ENCODE results near the gene ECPAS.
"Not testable (repeated sequence)": the region's sequence is repeated elsewhere in the genome, so short reads cannot be mapped to it uniquely, and the experiment has no call there.

The ECPAS gene

DNA sequence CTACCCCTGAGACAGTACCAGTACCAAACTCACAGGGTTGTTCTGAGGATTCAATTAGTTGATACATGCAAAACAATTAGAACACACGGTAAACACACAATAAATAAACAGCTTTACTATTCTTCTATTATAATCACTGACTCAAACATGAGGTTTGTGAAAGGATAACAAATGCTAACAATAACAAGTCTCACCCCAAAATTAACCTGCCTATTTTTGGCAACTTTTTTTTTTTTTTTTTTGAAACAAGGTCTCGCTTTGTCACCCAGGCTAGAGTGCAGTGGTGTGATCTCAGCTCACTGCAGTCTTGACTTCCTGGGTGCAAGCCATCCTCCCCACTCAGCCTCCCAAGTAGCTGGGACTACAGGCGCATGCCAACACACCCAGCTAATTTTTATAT lies 6.5 kb downstream of the ECPAS start:
- no peak for DNase-seq (ENCODE audit: low read depth in 2 of 2)

DNA sequence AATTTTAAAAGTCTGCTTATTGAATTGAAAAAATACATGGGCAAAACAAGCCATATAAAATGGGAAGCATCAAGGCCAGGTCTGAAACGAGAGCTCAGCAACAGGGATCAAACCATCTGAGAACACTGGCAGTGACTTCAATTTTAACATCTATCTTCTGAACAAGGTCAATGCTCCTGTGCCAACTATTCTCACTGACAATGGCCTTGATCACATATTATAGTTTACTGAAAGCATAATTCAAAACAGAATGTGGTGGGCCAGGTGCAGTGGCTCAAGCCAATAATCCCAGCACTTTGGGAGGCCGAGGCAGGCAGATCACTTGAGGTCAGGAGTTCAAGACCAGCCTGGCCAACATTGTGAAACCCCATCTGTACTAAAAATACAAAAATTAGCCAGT lies 9.0 kb downstream of the ECPAS start:
- no peak for DNase-seq (ENCODE audit: low read depth in 2 of 2)

DNA sequence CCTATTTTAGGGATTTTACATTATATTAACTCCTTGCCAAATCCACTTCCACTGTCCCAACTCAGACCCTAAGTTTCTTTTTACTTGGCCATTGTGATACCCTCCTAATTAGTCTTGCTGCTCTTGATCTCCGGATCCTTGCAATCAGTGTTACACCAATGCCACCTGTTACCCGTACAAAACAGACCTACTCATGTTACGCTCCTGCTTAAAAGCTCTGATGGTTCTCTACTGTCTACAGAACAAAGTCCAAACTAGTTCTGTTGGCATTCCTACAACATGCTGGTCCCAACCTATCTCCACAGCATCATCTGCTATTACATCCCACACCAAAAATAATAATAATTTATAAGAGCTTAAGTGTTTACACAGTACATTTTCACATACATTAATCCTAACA lies 9.8 kb downstream of the ECPAS start:
- no peak for DNase-seq (ENCODE audit: low read depth in 2 of 2)

DNA sequence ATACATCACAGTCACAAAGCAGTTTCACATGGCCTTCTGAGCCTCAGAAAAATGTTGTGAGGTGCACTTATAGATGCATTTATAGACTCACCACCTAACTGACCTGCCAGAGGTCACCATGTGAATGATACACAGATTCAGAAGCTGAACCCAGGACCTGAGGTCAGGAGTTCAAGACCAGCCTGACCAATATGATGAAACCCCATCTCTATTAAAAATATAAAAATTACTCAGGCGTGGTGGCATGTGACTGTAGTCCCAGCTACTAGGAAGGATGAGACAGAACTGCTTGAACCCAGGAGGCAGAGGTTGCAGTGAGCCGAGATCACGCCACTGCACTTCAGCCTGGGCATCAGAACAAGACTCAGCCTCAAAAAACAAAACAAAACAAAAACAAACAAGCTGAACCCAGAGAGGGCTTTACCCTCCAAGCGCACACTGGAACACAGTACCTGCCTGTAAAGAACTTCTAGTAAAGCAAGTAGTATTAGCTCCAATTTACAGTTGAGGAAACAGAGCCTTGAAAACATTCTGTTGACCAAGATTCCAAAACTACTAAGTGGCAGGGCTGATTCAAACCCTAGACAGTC lies 16.3 kb downstream of the ECPAS start:
- DNase-seq (ENCODE audit: low read depth in 2 of 2) = no peak

DNA sequence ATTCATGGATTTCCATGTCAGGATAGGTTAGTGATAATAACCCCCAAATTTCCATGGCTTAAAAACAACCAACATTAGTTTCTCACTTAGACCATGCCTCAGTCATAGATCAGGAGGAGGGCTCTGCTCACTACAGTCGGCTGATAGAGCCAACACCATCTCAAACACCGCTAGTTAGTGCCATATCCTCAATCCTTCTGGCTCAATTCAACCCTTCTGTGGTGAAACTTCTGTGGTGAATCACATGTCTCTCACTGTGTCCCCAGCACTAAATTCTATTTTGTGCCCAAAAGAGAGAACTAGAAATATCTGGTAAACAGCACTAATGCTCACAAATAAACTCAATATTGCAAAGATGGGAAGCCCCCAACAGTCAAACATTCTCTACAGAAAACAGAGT lies 21.1 kb downstream of the ECPAS start:
- DNase-seq (ENCODE audit: low read depth in 2 of 2) = no peak

DNA sequence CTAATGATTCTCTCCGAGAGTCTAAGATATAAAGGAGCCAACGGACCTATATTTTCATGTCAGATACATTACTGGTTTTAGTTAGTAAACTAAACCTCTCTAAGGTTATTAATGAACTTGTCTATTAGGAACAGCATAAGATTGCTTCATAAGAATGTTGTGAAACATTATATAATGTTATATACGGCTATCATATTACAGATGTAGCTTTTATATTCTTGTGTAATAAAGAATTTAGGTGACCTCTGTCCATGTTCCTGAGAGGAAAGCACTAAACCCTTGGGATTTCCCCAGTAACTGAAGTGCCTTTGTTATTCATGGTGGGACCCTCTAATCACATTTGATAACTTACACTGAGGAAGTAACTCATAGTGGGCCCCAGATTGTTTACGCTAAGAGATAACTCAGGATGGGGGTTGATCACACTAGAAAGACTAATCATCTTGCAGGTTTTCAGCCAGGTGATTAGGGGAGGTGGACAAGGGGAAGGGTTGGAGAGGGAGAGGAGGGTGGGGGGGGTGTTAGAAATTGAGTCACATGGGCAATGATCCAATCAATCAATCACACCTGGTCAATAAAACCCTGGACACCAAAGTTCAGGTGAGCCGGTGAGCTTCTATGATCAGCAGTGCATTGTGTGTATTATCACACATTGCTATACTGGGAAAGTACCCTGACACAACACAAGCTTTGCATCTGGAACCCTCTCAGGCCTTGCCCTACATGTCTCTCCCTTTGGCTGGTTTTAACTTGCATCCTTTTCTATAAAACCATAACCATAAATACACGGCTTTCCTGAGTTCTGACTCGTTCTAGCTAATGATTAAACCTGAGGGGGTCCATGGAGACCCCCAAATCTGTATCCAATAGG lies 25.8 kb downstream of the ECPAS start:
- DNase-seq (ENCODE audit: low read depth in 2 of 2) = no peak

DNA sequence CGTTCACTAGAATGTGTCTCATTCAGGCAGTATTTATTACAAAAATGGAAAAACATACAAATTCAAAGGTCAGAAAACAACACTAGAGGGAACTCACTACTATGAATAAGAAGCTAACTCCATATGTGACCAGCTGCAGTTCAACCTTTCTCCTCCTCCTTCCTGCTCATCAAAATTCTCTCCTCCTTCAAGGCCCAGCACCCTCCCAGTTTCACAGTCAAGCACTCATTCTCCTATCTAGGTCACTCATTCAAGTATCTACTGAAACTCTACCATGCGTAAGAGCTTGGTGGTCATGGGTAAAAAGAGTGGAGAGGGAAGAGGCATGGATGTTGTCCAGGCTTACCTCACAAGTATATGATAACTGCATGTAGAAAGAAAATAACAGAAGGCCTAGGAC lies 27.7 kb downstream of the ECPAS start:
- DNase-seq (ENCODE audit: low read depth in 2 of 2) = no peak

DNA sequence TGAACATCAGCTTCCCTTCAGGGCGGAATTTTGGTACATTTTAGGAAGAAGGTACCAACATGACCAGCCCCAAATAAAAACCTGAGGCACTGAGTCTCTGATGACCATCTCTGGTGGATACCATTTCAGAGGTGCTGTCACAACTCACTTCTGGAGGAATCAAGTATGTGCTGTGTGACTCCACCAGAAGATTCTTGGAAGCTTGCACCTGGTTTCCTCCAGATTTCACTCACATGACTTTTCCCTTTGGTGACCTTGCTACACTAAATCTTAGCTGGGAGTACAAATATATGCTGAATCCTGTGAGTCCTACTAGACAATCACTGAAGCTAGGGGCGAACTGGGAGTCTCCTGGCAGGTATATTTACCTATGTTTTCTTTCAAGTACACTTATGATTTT lies 28.5 kb downstream of the ECPAS start:
- no peak for DNase-seq (ENCODE audit: low read depth in 2 of 2)

DNA sequence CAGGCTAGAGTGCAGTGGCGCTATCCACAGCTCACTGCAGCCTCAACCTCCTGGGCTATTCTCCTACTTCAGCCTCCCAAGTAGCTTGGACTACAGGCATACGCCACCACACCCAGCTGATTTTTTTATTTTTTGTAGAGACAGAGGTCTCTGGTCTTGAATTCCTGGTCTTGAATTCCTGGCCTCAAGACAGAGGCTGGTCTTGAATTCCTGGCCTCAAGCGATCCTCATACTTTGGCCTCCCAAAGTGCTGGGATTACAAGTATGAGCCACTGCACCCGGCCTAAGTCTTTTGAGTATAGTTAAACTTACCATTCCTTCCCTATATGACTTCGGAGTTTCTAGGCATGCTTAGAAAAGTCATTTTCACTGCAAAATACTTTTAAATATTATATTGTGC lies 29.4 kb downstream of the ECPAS start:
- no peak for DNase-seq (ENCODE audit: low read depth in 2 of 2)

DNA sequence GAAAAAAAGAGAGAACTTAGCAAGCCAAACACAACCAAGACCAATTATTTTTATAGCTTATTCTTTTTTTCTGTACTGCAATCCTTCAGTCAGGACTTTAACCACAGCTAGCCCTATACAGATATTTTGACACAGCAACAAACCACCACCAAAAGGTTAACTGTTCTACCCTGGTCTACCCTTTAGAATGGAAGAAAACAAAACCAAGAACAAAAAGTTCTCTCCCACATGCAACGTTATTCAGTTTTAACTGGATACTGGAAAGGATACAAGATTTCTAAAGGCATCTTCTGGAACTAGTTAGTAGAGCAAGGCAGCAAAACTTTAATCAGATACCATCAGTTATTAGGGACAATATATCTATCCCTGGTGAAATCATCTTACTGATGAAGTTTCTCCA lies 32.6 kb downstream of the ECPAS start:
- DNase-seq (ENCODE audit: low read depth in 2 of 2) = no peak

DNA sequence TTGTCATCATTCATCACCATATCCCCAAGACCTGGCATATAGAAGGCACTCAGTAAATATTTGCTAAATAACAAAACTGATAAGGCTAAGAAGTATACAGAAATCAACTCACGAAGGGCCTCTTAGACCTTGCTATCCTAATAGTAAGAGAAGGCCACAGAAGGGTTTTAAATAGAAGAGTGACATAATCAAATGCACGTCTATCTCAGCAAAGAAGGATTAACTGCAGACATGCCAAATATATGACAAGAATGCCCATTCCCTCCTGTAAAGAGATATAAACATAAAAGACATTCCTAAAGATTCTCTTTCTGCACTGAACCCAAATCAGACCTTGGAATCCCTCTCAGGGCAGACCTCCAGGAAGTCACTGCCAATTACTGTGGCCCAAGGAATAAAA lies 34.1 kb downstream of the ECPAS start:
- DNase-seq (ENCODE audit: low read depth in 2 of 2) = no peak

DNA sequence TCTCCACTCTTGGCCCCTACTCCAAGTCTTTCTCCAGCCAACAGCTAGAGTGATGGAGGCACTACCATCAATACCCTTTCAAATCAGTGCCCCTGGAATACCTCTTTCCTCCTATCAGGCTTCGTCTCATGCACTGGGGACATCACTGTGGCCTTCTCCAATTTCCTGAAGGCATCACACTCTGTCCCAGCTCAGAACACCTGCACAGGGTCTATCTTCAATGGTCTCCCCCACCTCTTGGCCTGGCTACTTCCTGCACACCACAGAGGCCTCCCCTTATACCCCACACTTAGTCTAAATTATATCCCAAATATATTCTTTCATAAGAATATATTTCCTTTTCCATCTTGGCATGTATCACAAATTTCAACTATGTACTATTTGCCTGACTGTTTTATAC lies 34.5 kb downstream of the ECPAS start:
- no peak for DNase-seq (ENCODE audit: low read depth in 2 of 2)

DNA sequence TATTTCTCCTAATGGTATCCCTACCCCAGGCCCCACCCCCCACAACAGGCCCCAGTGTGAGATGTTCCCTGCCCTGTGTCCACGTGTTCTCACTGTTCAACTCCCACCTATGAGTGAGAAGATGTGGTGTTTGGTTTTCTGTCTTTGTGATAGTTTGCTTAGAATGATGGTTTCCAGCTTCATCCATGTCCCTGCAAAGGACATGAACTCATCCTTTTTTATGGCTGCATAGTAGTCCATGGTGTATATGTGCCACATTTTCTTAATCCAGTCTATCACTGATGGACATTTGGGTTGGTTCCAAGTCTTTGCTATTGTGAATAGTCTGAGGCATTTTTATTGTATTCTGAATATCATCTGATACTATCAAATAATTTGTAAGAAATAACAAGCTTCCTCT lies 38.4 kb downstream of the ECPAS start:
- DNase-seq (ENCODE audit: low read depth in 2 of 2) = not testable (repeated sequence)

DNA sequence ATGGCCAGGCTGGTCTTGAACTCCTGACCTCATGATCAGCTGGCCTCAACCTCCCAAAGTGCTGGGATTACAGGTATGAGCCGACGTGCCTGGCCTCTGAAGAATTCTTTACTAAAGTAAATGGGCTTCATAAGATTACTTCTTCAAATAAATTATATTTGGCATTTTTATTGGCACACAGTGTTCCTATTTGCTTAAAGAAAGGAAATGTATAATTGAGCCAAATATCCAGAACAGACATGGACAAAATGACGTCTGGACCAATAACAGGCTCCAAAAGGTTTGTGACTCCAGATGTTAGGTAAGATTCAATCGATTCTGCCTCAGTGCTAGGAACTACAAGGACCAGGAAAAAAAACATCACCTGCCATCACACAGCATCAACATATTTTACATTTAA lies 40.7 kb downstream of the ECPAS start:
- DNase-seq (ENCODE audit: low read depth in 2 of 2) = no peak

DNA sequence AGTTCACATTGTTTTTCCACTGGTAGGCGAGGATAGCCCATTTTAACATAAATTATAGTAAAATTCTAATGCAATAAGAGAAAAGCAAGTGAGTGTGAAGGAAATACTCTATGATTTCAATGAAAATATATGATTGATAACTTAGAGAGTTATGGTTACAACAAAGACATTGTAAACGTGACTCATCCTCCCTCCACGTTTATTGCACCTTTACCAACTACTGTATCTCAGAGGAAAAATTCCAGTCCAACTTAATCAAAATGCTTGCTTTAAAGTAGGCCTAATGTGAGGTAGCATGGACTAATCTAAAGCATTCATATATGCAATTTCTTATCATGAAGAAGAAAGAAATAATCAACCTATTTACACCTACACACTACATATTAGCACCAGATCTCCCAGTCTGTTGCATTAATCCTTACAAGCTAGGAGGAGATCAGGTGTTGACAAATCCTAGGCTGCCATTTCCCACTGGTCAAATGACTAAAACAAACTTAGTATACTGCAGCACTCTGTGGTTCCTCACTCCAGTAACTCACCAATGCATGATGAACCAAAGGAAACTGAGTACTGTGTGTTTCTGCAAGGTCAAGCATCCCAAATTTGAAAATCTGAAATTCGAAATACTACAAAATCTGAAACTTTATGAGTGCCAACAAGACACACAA lies 41.7 kb downstream of the ECPAS start:
- no peak for DNase-seq (ENCODE audit: low read depth in 2 of 2)

DNA sequence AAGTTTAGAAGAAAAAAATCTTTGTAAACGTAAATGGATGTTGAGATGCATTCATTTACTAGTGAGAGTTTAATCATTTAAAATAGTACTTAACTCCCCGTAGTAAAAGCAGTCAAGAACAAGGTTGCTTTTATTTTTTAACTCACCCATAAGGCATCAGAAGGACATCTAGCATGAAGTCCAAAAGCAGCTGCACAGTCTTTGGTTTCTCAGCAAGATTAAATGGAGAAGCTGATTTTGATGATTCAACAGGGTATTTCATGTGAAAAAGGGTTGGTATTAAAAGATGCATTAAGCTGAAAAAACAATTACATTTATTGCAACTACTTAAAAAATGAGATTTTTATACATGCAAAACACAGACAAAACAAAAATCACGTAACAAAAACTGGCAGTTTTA lies 44.0 kb downstream of the ECPAS start:
- no peak for DNase-seq (ENCODE audit: low read depth in 2 of 2)

DNA sequence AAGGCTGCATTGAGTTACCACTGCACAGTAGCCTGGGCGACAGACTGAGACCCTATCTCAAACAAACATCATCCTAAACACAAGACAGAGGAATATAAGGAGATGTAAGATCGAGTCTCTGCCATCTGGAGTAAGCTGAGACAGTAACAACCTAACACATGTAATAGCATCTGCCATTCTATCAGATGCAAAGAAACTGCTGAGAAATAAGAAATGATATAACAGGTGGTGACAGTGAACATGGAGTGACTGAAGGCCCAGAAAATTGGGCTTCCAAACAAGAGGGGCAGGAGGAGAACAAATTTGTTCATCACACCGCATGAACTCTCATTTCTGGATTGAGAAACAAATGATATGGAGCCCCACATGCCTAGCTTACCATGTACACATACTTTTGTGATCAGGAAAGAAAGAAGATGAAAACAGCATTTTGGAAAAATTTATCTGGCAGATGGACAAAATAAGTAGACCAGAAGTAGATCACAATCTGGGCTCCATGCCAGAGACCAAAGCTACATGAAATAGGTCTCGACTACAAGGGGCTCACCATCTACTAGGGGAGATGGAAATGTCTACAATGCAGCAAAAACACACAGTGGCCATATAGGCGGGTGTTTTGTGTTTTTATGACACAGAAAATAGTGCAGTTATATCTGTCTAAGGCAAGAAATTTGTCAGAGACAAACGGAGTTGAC lies 45.5 kb downstream of the ECPAS start:
- DNase-seq (ENCODE audit: low read depth in 2 of 2) = no peak

DNA sequence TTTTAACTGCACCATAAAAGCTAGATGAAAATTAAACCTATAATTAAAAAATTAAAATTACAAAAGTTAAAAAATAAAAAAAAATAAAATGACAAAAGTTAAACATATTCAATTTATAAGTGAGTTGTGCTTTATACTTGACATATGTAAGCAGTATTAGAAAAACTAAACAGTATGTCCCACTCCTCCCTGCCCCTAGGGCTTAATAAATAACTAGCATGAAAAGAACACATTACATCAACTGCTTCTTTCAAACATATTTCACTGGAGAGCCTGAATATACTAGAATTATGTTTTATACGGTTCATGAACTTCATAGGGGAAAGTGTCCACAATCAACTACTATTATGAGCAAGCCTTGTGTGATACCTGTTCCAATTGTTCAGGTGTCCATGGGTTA lies 47.6 kb downstream of the ECPAS start:
- no peak for DNase-seq (ENCODE audit: low read depth in 2 of 2)

DNA sequence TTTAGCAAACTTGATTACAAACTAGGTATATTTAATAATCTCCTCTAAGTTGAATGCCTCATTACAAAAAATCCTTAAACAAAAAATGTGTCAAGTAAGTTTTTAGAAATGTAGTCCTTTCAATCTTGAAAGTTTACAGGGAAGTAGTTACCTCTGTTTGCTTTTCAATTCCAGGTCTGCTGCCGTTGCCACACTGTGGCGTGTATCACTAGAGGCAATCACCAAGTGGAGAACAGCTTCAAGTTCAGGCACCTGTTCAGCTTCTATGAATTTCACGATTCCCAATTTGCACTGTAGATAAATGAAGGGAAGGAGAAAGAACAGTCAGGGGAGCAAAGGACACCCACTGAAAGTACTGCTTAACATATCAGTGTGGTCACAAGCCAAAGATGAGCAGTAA lies 51.1 kb downstream of the ECPAS start:
- DNase-seq (ENCODE audit: low read depth in 2 of 2) = no peak

DNA sequence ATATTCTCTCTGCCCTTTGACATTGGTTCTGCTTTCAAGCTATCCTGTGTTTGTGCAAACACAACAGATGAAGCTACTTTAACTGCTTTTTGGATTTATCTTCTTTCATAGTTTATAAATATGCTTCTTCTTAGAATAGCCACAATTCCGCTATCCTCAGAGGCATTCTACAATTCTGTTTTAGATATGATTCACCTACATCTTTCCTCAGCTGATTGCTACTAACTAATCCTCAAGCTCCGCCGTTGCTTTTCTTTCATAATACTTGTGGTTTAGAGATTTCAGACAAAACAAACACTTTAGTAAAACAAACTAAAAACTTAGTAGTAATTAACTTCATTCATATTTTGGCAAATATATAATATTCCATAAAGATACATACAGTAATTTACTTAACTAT lies 52.5 kb downstream of the ECPAS start:
- DNase-seq (ENCODE audit: low read depth in 2 of 2) = no peak

DNA sequence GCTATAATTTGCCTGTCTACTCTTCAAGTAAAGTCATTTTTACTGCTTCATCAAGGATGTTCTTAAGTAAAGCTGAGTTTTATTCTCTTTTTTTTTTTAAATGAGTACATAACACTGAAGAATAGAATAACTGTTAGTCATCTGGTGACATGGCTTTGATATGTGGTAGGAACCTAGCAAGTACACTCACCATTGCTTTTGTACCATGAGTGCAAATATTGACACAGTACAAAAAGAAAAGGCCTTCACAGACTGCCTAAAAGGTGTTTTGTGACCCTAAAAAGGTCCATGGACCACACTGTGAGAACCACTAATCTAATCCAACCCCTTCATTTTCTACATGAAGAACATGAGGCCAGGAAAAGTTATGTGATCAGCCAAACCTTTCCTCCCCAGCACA lies 55.0 kb downstream of the ECPAS start:
- DNase-seq (ENCODE audit: low read depth in 2 of 2) = no peak

DNA sequence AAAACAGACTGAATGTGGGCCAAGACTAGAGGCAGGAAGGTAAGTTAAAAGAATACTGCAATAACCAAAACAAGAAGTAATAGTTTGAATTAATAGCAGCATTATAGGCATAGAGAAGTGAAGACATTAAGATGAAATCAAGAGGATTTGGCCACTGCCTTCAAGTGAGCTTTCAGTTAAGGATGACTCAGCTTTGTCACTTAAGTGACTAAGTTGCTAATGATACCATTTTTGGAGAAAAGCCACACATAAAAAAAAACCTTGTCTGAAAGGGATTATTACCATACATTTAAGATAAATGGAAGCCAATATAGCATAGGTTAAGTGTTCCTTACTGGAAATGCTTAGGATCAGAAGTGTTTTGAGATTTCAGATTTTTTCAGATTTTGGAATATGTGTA lies 57.0 kb downstream of the ECPAS start:
- DNase-seq (ENCODE audit: low read depth in 2 of 2) = no peak

DNA sequence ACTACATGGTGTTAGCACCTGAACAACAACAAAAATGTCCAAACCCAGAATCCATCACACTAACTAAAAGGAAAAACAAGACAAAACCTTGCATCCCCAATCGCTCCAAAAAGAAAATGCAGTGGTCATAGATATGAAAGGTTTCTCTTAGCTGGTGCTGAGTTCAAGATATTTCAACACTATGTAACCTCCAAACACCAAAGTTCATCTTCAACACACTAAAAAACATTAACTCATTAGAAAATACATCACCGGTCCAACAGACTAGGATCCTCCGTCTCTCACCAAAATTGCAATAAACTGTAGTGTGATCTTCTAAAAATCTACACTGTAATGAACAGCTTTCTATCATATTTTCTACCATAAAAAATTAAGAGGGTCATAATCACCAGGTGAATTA lies 60.8 kb downstream of the ECPAS start:
- no peak for DNase-seq (ENCODE audit: low read depth in 2 of 2)
